Measurements from ENCODE around the gene POMGNT1. TPM values are rescaled to one million over a fixed set of nuclear protein-coding genes. Genes with fewer than 3 reads are reported as not detected.
A peak's percentile ranks its signal among the peaks of the same experiment; 100 is the strongest.

Gene POMGNT1
- total RNA-seq, 1 donor from 2014 or later, result 110 TPM

- intact Hi-C loops (cut with DNase I), result no loop called here
- DNase-seq, result no peak
- no peak for ATAC-seq (ENCODE audit: poor library complexity)
These were observed 20.2 kb upstream of the POMGNT1 start for GRCh38 chr1:46218443-46218842.

DNA sequence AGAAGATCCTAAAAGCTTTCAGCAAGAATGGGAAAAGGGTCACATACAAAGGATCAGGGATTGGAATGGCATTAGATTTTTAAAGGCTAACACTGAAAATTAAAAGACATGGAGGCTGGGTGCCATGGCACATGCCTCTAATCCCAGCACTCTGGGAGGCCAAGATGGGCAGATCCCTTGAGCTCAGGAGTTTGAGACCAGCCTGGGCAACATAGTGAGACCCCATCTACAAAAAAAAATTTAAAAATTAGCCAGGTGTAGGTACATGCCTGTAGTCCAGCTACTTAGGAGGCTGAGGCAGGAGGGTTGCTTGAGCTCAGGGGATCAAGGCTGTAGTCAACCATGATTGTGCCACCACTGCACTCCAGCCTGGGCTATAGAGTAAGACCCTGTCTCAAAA lies 17.3 kb upstream of the POMGNT1 start:
- DNase-seq, result no peak
- intact Hi-C loops (cut with DNase I), result no loop called here
- no peak for ATAC-seq (ENCODE audit: poor library complexity)

DNA sequence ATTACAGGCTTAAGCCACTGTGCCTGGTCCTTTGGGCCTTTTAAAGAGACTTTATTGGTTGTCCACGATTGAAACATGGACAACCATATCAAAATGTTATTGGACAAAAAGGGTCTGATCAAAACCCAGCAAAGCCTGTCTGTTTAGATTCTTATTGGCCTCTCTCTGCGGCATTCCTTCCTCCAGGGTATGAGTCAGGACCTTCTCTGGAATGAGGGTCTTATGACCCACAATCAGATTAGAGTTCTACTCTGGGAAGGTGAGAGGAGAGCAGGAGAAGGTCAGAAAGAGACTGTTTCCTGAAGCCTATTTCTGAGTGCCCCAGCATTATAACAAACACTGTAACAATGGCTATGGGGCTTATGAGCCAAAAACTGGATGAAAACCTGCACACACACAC lies 12.8 kb upstream of the POMGNT1 start:
- ATAC-seq (ENCODE audit: poor library complexity), result no peak
- DNase-seq, result no peak
- intact Hi-C loops (cut with DNase I), result no loop called here

DNA sequence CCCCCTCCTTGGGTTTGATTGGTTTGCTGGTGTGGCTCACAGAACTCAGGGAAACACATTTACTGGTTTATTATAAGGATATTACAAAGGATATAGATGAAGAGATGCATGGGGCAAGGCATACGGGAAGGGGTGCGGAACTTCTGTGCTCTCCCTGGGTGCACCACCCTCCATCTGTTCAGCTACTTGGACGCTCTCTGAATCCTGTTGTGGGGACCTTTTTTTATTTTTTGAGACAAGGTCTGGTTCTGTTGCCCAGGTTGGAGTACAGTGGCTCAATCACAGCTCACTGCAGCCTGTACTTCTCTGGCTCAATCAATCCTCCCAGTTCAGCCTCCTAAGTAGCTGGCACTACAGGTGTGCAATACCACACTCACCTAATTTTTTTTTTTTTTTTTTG lies 12.3 kb upstream of the POMGNT1 start:
- intact Hi-C loops (cut with DNase I), result no loop called here
- DNase-seq, result no peak
- ATAC-seq (ENCODE audit: poor library complexity), result no peak

GRCh38 chr1:46206399-46206798 lies 8.2 kb upstream of the POMGNT1 start:
- DNase-seq (no peak), ATAC-seq (ENCODE audit: poor library complexity) (no peak)
- intact Hi-C loops (cut with DNase I), result no loop called here

- ATAC-seq (ENCODE audit: poor library complexity) (peak; percentile 38), DNase-seq (no peak)
- intact Hi-C loops (cut with DNase I), result no loop called here
These were observed 7.6 kb upstream of the POMGNT1 start for GRCh38 chr1:46205791-46206190.

DNA sequence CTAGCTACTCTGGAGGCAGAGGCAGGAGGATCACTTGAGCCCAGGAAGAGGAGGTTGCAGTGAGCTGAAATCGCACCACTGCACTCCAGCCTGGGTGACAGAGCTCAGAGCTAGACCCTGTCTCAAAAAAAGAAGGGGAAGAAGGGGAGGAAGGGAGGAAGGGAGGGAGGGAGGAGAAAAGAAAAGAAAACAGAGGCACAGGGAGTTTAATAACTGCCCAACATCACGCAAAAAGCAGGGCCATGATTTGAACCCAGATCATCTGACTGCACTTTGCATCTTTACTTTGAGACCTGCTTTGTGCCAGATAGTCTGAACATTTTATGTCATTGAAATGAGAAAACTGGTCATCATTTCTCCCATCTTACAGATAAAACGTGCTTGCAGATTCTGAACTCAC lies 6.9 kb upstream of the POMGNT1 start:
- DNase-seq (no peak), ATAC-seq (ENCODE audit: poor library complexity) (no peak)
- intact Hi-C loops (cut with DNase I), result no loop called here

DNA sequence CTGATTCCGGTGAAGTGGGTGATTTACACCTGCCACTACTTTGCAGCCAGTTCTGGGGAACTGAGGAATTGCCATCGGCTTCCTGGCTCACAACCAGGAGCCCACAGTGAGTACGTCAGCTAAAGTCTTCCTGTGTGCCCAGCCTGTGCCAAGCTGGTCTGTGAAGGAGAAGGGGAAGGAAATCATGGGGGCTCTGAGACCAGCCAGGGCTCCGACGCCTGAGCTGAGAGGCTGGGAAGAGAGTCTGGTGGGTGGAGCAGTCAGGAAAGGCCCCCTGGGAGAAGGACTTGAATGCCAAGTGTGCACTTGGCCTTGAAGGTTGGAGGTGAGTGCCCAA lies 6.1 kb upstream of the POMGNT1 start:
- intact Hi-C loops (cut with DNase I), result no loop called here
- ATAC-seq (ENCODE audit: poor library complexity) (peak; percentile 40), DNase-seq (peak; percentile 58)

DNA sequence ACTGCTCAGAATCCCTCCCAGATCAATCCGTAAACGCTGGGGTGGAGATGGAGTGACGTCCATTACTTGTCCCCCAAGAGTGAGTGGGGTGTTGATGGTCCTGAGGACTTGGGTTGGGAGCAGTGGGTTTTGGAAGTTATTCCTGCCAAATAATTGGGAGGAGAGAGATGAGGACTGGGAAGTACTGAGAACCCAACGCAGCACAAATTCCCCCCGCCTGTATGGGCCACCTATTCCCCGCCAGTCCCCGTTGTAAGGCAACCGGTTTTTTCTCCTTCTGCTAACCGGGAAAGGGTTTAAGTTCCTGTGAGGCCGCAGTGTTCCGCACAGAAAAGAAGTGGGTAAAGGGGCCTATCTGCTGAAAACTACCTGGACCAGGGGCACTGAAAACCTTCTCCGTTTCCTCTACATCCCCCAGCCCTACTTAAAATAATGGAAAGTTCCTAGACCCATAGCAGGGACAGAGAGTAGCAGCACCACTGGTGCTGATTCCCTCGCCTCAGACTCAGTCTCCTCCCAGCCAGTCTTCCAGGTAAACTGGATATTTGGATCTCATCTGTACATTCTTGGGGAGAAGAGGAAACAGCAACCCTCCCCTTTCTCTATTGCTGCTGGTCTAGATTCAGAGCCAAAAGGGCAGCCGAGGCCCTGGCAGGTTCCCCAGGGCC lies 5.6 kb upstream of the POMGNT1 start:
- intact Hi-C loops (cut with DNase I), result no loop called here
- peak; percentile 18 for ATAC-seq (ENCODE audit: poor library complexity)
- DNase-seq, result no peak

DNA sequence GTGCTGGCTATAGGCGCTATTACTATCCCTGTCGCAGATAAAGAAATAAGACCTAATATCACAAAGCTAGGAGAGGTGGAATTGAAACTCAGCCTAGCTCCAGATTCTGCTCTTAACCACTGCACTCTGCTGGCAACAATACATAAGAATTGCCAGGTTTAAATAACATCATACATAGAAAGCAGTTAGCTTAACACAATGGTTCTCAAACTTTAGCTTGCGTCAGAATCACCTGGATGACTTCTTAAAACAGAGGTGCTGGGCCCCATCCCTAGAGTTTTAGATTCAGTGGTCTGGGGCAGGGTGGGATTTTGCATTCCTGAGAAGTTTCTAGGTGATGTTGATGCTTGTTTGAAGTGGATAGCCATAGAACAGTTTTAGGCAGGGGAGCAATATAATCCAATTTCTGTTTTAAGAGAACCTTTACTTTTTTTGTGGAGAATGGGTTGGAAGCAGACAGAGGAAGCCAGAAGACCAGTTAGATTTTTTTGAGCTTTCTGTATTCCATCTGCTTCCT lies 1.1 kb upstream of the POMGNT1 start:
- DNase-seq, result no peak
- ATAC-seq (ENCODE audit: poor library complexity), result no peak
- intact Hi-C loops (cut with DNase I), result no loop called here

GRCh38 chr1:46197560-46197963 lies 672 bp downstream of the POMGNT1 start:
- intact Hi-C loops (cut with DNase I), result no loop called here
- ATAC-seq (ENCODE audit: poor library complexity) (no peak), DNase-seq (no peak)

- no peak for ATAC-seq (ENCODE audit: poor library complexity)
- intact Hi-C loops (cut with DNase I), result no loop called here
- DNase-seq, result no peak
These were observed 1.6 kb downstream of the POMGNT1 start for GRCh38 chr1:46196609-46197008.

DNA sequence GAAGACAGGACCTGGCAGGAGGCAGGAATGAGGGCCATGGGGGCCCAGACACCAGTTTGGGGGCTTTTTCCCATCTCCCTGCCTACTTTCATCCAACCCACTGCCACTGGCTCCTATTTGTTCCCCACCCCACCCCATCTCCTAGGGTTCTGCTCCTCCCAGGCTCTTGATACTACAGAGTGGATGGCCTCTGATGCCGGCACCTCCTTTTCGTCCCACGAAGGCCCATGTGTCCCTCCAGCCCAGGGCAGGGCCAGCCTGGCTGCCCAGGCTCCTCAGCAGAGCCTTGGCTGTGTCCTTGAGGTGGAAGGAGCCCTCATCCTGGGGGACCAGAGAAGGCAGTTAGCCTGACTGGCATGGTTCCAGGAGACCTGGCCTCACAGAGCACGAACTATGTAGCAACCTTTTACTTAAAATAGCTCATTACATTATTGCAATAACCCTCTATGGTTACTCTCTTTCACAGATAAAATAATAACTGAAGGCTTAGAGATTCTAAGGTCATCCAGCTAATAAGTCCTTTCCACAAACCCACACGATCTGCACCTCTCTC lies 3.5 kb downstream of the POMGNT1 start:
- ATAC-seq (ENCODE audit: poor library complexity), result no peak
- DNase-seq, result no peak
- intact Hi-C loops (cut with DNase I), result no loop called here

GRCh38 chr1:46193984-46194570 lies 4.2 kb downstream of the POMGNT1 start:
- ATAC-seq (ENCODE audit: poor library complexity), result no peak
- no peak for DNase-seq
- intact Hi-C loops (cut with DNase I), result no loop called here

DNA sequence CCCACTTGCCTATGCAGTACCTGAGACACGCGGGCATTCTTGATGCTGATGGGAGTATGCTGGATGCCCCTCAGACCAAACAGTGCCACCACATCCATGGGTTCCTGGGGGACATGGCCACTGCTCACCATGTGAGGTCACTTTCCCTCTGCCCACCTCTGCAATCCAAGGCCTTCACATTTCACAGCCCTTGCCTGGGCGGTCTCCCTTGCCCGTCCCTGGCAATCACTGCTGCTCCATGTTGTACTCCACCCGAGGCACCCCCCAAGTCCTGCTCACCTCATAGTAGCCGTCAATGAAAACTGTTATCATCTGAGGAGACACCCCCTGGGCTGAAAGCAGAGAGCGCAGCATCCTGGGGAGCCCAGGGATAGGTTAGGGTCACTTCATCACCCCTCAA lies 4.9 kb downstream of the POMGNT1 start:
- DNase-seq (no peak), ATAC-seq (ENCODE audit: poor library complexity) (no peak)
- intact Hi-C loops (cut with DNase I), result no loop called here

- DNase-seq (no peak), ATAC-seq (ENCODE audit: poor library complexity) (no peak)
- intact Hi-C loops (cut with DNase I), result no loop called here
These were observed 6.1 kb downstream of the POMGNT1 start for GRCh38 chr1:46192171-46192570.

DNA sequence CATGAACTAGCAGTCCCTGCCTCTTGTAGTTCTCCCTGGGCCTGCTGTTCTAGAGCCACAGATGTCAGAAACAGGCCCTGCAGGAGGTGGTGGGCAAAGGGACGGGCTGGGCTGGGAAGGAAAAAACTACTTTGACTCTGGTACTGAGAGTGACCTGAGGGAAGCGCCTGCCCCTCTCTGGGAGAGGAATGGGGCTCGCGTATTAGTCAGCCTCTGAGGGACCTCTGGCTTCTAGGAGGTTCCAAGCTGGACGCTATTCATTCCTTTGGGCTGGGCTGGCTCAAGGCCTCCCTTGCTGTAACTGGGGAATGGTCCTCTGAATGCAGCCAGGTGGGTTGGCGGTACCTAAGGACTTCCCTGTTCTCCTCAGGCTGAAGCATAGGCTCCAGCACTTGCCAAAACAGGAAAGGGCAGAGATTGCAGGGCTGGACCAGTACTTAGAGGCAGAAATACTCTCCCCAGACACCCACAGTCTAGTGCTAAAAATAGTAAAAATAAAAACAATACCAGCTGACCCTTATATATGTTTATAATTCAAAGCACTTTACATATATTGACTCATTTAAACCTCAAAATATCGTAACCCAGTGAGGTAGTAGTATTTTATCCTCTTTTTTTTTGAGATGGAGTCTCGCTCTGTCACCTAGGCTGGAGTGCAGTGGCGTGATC lies 7.1 kb downstream of the POMGNT1 start:
- DNase-seq (no peak), ATAC-seq (ENCODE audit: poor library complexity) (no peak)
- intact Hi-C loops (cut with DNase I), result no loop called here

DNA sequence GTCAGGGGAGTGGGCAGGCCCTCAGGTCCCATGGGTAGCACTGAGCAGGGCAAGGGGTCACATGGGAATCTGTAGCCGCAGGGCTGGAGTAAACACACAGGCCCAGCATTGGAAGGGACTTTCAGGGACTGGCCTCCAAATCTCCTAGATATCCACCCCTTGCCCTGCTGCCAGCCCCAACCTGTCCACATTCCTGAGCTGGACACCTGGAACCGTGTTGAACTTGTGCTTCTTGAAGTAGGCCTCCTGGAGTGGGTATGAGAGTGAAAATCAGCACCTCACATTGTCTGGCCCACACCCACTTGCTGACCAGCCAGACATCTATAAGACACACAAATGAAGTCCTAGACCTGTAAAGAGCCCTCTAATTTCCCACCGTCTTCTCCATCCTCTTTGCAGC lies 7.7 kb downstream of the POMGNT1 start:
- intact Hi-C loops (cut with DNase I), result no loop called here
- ATAC-seq (ENCODE audit: poor library complexity) (no peak), DNase-seq (no peak)

DNA sequence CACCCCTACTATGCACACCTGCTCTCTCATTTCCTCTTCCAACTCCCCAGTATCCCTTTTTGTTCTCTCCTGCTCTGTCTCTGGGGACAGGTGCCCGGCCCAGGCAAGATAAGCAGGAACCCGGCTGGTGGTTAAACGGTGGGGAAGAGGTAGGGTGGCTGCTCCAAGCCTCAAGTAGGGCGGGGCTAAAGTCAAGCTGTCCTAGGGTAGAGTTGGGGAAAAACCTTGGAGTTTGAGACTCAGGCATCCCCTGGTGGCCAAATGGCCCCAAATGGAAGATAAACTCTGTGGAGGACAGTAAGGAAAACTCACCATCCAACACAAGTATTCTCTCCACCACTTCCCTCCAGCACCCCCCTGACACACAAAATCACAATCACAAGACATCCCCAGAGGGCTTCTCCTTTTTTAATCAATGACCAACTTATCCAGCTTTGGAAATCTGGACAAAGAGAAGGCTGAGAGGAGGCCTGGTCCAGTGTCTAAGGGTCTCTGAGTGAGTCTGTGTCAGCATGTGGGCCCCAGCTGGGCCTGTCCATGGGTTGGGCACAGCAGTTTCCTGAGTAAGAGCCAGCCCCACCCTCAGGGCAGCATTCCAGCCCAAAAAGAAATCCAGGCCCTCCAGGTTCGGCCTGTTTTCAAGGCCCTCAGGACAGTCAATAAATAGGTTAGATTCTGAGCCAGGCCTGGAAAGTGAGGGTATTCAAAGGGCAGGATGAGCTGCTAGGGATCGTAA lies 9.8 kb downstream of the POMGNT1 start:
- ATAC-seq (ENCODE audit: poor library complexity), result no peak
- intact Hi-C loops (cut with DNase I), result no loop called here
- DNase-seq, result no peak
